Central memory CD8-positive, alpha-beta T cell (primary cell): ENCODE data around the gene EPHB4.

Experiments used
- ATAC-seq: fragments of 150-1000 bp; cut with Tn5 transposase; replicated peaks from 2 replicates; pipeline ENCODE4 v1.10.0; 2022; ENCODE audit warnings: mild to moderate bottlenecking, moderate FRiP score, moderate number of reproducible peaks; ENCODE audit not compliant: poor library complexity, severe bottlenecking; ENCODE audit errors: extremely low read depth
- DNase-seq, 2 donors: peaks; one replicate each; pipeline ENCODE4 v3.0.0; 2021; ENCODE audit warnings: low spot score in 2 of 2
- H3K27ac Mint-ChIP-seq: one replicate; pipeline ENCODE4 v1.8.0; 2022; ENCODE audit warnings: low read depth, mild to moderate bottlenecking, moderate library complexity, mixed read lengths
- H3K27me3 Mint-ChIP-seq: one replicate; pipeline ENCODE4 v1.8.0; 2022; ENCODE audit warnings: mixed read lengths
- H3K36me3 Mint-ChIP-seq: one replicate; pipeline ENCODE4 v1.8.0; 2022; ENCODE audit warnings: mild to moderate bottlenecking, moderate library complexity, mixed read lengths; ENCODE audit not compliant: insufficient read depth
- H3K4me1 Mint-ChIP-seq: one replicate; pipeline ENCODE4 v1.8.0; 2022; ENCODE audit warnings: mixed read lengths
- H3K4me3 Mint-ChIP-seq: one replicate; pipeline ENCODE4 v1.8.0; 2022; ENCODE audit warnings: mild to moderate bottlenecking, moderate library complexity, mixed read lengths
- H3K9me3 Mint-ChIP-seq: one replicate; pipeline ENCODE4 v1.8.0; 2022; ENCODE audit warnings: mixed read lengths

Gene EPHB4

DNA sequence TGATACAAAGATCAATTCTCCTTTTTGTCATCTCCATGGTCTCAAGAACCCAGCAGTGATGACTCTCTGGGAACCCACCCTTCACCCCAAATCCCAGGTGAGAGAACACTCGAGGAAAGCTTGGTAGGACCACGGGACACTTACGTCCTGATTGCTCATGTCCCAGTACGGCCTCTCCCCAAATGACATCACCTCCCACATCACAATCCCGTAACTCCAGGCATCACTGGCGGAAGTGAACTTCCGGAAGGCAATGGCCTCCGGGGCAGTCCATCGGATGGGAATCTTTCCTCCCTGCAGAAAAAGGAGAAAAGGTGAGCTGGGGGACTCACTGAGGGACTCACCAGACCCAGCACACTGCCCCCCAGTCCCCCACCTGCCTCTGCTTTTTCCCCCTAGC, 21.0 kb downstream of the EPHB4 start:
- Mint-ChIP-seq H3K36me3 (peaks cover 1% of the 10 kb centered on the region), H3K4me1 (peaks cover 5% of the 10 kb centered on the region), H3K27me3 (peaks cover 11% of the 10 kb centered on the region), H3K4me3 (no peak overlapping the region), H3K9me3 (no peaks in the 10 kb centered on the region), H3K27ac (no peak overlapping the region)
- no peak for ATAC-seq
- no peak for DNase-seq

DNA sequence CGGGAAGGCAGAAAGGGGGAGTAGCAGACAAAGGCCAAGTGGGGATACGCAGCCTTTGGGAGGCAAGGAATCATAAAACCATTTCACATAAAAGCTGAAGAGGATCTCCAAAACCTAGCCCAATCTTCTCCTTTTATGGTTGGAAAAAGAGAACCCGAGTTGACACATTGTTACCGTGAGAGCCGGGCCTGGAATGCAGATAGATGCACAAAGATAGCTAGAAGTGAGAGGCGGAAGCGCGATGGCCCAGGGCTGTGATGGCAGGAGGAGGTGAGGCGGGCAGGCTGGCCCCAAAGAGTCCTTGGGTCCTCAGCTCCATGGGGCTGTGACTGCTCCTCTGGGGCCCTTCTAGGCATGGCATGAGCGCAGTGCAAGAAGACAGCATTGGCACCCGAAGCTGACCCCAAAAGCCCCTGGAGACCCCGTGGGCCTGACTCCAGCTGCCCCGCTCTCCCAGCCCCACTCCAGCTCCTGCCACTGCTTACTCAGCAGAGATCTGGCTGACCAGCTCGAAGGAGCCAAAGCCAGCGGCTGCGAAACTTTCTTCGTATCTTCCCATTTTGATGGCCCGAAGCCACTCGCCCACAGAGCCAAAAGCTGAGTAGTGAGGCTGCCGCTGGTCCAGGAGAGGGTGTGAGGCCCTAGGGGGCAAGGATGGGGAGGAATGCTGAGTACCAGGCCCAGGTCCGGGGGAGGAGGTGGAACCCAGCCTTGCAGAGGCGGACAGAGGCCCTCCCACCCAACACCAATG, 22.5 kb downstream of the EPHB4 start:
- Mint-ChIP-seq H3K36me3 (peaks cover 2% of the 10 kb centered on the region), H3K27ac (no peak overlapping the region), H3K4me3 (no peak overlapping the region), H3K27me3 (peaks cover 19% of the 10 kb centered on the region), H3K4me1 (peaks cover 5% of the 10 kb centered on the region), H3K9me3 (no peaks in the 10 kb centered on the region)
- no peak for ATAC-seq
- no peak for DNase-seq

DNA sequence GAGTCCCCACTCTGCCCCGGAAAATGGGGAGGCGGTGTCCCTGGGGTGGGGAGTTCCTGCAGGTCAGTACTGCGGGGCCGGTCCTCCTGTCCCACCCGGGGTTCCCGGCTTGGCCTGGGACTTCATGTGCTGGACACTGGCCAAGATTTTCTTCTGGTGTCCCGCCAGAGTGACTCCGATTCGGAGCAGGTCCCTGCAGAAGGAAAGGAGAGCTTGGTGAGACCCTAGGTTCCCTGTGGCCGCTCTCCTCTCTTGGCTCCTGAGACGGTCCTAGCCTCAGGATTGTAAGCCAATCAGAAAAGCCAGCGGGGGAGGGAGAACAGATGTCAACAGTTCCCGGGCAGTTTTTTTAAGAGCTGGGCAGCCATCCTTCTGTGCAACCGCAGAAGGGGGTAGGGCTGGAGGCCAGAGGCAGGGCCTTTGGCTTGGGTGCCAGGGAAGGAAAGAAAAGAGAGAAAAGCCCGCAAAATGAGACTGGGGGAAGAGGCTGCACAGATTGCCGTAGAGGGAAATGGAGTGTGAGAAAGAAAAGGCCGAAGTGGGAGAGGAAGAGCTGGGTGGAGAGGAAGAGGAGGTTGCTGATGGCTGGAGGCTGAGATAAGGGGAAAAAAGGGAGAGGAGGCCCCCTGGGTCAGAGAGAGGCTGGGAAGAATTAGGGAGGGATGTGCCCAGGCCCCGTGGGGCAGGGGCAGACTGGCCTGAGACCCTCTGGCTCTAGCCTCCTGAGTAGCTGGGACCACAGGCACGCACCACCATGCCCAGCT, 23.7 kb downstream of the EPHB4 start:
- ATAC-seq (no peak), DNase-seq (no peak)
- peaks cover 29% of the 10 kb centered on the region for H3K27me3 Mint-ChIP-seq
- H3K4me1 Mint-ChIP-seq: peaks cover 5% of the 10 kb centered on the region
- H3K27ac Mint-ChIP-seq: peak overlapping the region; percentile 38
- H3K4me3 Mint-ChIP-seq: no peak overlapping the region
- H3K9me3 Mint-ChIP-seq: no peaks in the 10 kb centered on the region
- peaks cover 5% of the 10 kb centered on the region for H3K36me3 Mint-ChIP-seq

DNA sequence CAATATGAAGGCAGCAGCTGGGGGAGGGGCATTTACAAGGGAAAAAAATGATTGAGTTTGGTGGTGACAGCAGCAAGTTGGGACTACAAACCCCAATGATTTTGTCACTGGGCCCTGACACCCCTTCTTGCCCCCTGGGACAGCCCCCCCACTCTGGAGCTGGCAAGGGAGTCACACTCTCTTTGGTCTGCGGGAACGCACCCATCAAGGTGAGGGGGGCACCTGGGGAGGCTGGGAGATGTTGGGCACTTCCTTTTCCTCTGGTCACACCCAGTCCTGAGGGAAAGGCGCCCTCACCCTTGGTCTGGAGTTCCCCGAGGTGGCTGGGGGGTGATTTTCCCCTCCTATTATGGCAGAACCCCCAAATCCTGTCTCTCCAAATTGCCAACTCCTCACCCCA, 24.4 kb downstream of the EPHB4 start:
- no peak for ATAC-seq

DNA sequence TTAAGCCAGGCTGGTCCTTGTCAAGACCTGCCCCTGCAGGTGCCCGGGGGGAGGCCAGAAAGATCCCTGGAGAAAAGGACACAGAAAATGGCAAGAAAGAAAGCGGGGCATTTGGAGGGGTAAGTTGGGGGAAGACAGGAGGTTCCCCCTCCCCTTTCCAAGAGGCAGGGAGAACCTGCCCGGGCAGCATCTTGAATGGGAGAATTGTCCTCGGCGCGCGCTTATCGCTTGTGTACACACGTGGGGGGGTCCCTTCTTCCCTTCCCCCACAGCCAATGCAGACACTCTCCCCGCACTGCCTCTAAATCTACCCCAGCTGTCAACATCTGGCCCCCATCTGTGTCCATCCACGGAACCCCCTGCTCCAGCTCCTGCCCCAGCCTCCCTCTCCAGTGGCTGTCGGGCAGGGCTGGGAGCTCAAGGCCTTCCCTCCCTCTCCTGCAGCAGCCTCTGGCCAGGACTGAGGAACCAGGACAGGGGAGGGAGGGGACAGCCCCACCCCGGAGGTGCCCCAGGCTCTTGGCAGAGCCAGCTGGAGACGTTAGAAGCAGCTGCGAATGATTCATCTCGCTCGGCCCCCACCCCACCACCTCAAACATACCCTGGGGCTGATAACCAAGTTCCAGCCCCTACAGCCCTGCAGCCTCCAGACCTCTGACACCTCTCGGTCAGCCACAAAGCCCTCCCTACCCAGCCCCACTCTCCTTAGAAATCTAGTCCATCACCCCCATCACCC, 25.3 kb downstream of the EPHB4 start:
- Mint-ChIP-seq H3K27me3 (peaks cover 29% of the 10 kb centered on the region), H3K9me3 (no peaks in the 10 kb centered on the region), H3K27ac (no peak overlapping the region), H3K36me3 (peaks cover 4% of the 10 kb centered on the region), H3K4me1 (peaks cover 5% of the 10 kb centered on the region), H3K4me3 (no peak overlapping the region)
- no peak for ATAC-seq
- DNase-seq: no peak

More for the DNA sequence above, 24.4 kb downstream of the EPHB4 start:
- Mint-ChIP-seq H3K27me3 (peaks cover 29% of the 10 kb centered on the region), H3K4me1 (peaks cover 5% of the 10 kb centered on the region), H3K27ac (no peak overlapping the region), H3K9me3 (no peaks in the 10 kb centered on the region), H3K4me3 (no peak overlapping the region), H3K36me3 (peaks cover 4% of the 10 kb centered on the region)
- no peak for DNase-seq

DNA sequence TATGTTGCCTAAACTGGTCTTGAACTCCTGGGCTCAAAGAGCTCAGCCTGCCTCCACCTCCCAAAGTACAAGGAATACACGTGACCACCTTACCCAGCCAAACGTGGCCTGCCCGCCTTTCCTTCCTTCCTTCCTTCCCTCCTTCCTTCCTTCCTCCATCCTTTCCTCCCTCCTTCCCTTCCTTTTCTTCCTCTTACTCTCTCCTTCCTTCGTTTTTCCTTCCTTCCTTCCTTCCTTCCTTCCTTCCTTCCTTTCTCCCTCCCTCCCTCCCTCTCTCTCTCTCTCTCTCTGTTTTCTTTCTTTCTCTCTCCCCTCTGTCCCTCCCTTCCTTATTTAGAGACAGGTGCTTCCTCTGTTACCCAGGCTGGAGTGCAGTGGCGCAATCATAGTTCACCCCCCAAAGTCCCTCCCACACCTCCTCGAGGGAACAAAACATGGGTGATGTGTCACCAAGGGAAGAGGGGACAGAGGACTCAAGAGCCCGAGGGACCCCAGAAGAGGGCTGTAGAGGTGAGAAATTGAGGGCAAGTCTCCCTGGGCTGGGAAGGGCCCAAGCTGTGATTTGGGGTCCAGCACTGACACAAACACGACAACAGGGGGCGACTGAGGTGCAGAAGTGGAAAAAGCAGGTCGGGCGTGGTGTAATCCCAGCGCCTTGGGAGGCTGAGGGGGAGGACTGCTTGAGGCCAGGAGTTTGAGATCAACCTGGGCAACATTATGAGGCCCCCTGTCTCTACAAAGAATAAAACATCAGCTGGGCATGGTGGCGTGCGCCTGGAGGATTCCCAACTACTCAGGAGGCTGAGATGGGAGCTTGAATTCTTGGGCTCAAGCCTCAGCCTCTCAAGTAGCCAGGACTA, 28.1 kb downstream of the EPHB4 start:
- no peak for ATAC-seq
- H3K4me3 Mint-ChIP-seq: no peak overlapping the region

DNA sequence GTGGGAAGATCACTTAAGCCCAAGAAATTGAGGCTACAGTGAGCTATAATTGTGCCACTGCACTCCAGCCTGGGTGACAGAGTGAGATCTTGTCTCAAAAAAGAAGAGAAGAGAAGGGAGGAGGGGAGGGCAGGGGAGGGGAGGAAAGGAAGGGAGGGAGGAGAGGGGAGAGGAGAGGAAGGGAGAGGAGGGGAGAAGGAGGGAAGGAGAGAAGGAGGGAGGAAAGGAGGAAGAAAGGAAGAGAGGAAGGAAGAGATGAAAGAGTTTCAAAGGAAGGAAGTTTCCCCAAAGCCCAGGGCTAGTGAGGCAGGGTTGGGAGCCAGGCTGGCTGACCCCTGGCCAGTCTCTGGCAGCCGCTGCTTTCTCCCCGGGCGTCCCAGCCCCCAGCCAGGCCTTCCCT, 32.6 kb downstream of the EPHB4 start:
- Mint-ChIP-seq H3K9me3 (no peaks in the 10 kb centered on the region), H3K4me1 (no peaks in the 10 kb centered on the region), H3K27me3 (peaks cover 54% of the 10 kb centered on the region), H3K27ac (no peak overlapping the region), H3K36me3 (peaks cover 3% of the 10 kb centered on the region), H3K4me3 (no peak overlapping the region)
- ATAC-seq (no peak), DNase-seq (no peak)

More for the DNA sequence above, 28.1 kb downstream of the EPHB4 start:
- Mint-ChIP-seq H3K27ac (peak overlapping the region; percentile 22), H3K9me3 (no peaks in the 10 kb centered on the region), H3K36me3 (peaks cover 4% of the 10 kb centered on the region), H3K27me3 (peaks cover 45% of the 10 kb centered on the region), H3K4me1 (peaks cover 5% of the 10 kb centered on the region)
- peak in 1 of 2 donors; percentile 28 for DNase-seq

DNA sequence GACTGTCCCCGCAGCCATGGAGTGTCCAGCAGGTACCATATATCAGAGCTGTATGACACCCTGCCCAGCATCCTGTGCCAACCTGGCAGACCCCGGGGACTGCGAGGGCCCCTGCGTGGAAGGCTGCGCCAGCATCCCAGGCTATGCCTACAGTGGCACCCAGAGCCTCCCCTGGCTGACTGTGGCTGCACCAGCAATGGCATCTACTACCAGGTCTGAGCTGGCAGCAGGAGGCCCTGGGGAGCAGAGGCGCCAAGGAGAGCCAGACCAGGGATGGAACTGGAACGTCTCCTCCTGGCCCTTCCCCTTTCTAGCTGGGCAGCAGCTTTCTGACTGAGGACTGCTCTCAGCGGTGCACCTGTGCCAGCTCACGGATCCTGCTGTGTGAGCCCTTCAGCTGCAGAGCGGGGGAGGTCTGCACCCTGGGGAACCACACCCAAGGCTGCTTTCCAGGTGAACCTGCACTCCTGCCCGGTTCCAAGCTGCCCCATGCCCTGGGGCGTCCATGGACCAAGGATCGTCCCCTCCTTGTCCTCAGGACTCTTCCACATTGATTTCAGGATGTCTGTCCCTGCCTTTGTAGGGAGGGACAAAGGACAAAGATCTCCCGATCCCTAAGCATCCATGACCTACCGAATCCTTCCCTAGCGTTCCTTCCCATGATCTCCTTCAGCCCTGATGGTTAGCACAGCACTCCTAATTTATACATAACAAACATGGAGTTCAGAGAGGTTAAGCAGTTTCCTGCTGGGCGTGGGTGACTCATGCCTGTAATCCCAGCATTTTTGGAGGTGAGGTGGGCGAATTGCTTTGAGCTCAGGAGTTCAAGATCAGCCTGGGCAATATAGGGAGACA, 33.3 kb downstream of the EPHB4 start:
- no peak overlapping the region for H3K4me3 Mint-ChIP-seq
- H3K36me3 Mint-ChIP-seq: no peaks in the 10 kb centered on the region
- no peak for DNase-seq
- no peaks in the 10 kb centered on the region for H3K4me1 Mint-ChIP-seq
- H3K27ac Mint-ChIP-seq: no peak overlapping the region
- H3K9me3 Mint-ChIP-seq: no peaks in the 10 kb centered on the region
- H3K27me3 Mint-ChIP-seq: peaks cover 52% of the 10 kb centered on the region
- ATAC-seq: no peak

DNA sequence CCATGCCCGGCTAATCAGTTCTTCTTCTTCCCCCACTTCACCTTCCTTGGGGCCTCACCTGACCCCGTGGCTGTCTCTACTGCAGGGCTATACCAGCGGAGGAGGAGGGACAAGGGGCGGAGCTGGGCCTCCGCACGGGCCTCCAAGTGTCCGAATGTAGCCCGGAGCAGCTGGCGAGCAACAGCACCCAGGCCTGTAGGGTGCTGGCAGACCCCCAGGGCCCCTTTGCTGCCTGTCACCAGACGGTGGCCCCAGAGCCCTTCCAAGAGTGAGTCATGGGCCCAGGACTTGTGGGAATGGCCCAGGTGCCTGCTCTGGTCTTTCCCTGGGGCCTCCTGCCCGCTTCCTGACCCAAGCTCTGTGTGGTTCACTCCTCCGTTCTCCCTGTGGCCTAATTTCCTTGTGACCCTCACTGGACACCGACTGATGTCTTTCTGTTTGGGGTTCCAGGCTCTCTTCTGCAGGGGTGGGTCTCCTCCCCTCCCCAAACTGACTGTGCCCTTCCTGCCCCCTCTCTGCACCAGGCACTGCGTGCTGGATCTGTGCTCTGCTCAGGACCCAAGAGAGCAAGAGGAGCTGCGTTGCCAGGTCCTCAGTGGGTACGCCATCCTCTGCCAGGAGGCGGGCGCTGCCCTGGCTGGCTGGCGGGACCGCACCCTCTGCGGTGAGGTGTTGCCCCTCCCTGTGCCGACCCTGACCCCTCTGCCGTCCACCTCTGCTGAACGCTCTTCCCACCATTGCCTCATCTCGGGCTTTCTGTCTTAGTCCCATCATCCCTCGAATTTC, 35.2 kb downstream of the EPHB4 start:
- DNase-seq (no peak), ATAC-seq (no peak)
- no peak overlapping the region for H3K4me3 Mint-ChIP-seq
- peaks cover 62% of the 10 kb centered on the region for H3K27me3 Mint-ChIP-seq
- H3K4me1 Mint-ChIP-seq: no peaks in the 10 kb centered on the region
- H3K9me3 Mint-ChIP-seq: no peaks in the 10 kb centered on the region
- no peak overlapping the region for H3K27ac Mint-ChIP-seq
- H3K36me3 Mint-ChIP-seq: no peaks in the 10 kb centered on the region

DNA sequence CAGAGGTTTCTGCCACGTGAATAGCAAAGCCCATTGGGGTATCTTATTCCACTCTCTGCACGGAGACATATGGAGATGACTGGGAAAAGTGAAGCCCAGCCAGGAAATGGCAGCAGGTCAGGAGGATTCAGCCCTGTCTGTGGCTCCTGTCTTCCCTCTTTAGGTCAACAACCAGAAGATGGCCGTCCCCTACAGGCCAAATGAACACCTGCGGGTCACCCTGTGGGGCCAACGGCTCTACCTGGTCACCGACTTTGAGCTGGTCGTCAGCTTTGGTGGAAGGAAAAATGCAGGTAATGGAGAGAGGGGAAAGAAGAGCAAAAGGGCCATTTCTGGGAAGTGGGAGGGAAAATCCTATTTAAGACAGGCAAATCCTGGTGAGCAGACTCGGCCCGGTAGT, 38.3 kb downstream of the EPHB4 start:
- Mint-ChIP-seq H3K4me1 (peaks cover 5% of the 10 kb centered on the region), H3K36me3 (no peaks in the 10 kb centered on the region), H3K4me3 (no peak overlapping the region), H3K27me3 (peaks cover 71% of the 10 kb centered on the region), H3K27ac (no peak overlapping the region), H3K9me3 (no peaks in the 10 kb centered on the region)
- no peak for DNase-seq
- no peak for ATAC-seq

DNA sequence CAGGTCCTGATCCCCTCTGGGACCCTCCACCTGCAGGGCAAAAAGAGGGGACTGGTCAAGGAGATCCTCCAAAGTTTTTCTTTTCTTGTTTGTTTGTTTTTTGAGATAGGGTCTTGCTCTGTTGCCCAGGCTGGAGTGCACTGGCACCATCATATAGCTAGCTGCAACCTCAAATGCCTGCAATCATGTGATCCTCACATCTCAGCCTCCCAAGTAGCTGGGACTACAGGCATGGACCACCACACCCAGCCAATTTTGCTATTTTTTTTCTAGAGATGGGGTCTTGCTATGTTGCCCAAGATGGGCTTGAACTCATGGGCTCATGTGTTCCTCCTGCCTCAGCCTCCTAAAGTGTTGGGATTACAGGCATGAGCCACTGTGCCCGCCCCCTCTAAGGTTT, 41.0 kb downstream of the EPHB4 start:
- no peaks in the 10 kb centered on the region for H3K36me3 Mint-ChIP-seq
- DNase-seq (no peak), ATAC-seq (no peak)
- H3K4me3 Mint-ChIP-seq: no peak overlapping the region
- no peak overlapping the region for H3K27ac Mint-ChIP-seq
- H3K9me3 Mint-ChIP-seq: no peaks in the 10 kb centered on the region
- peaks cover 5% of the 10 kb centered on the region for H3K4me1 Mint-ChIP-seq
- peaks cover 50% of the 10 kb centered on the region for H3K27me3 Mint-ChIP-seq
